H1 (cell line): Measurements from ENCODE around the gene IL17A. TPM values are rescaled to one million over a fixed set of nuclear protein-coding genes. Genes with fewer than 3 reads are reported as not detected.

ENCODE experiments used
- ASH2L ChIP-seq: fragments of 200-600, 300-600 bp; sonication (generic); IDR thresholded peaks from one replicate; pipeline ENCODE4 v1.7.1; 2017; ENCODE audit warnings: low read length
- SRF ChIP-seq: IDR thresholded peaks from 2 replicates; pipeline ENCODE4 v1.6.1; 2011; ENCODE audit warnings: mild to moderate bottlenecking, low read depth, low read length, moderate library complexity
- TCF12 ChIP-seq: IDR thresholded peaks from 2 replicates; pipeline ENCODE4 v1.6.1; 2011; ENCODE audit warnings: low read depth, mild to moderate bottlenecking, low read length
- polyA plus RNA-seq, 7 experiments: library from polyadenylated mRNA; depleted of rRNA in 3 of 7; stranded (reverse) in 5 of 7; unstranded in 2 of 7; fragments of >200 nt in 5 of 7; fragments of 200-250 nt in 2 of 7; gene quantifications; 1 replicate in 5 of 7; 2 replicates in 1 of 7; 4 replicates in 1 of 7; pipeline versions ENCODE4 v1.2.1 to v1.2.3, GENCODE V29; 2011 to 2013; ENCODE audit warnings: missing spikeins in 2 of 7, mixed read lengths in 2 of 7
- total RNA-seq: library from RNA; stranded (reverse); fragmentation: NEBNext Ultra II Directional; extraction: Animal tissue kit (Norgen Biotek cat#: 25700); gene quantifications from 2 replicates; pipeline ENCODE4 v1.2.1, GENCODE V29; 2021

IL17A gene
- total and polyA plus RNA-seq, 2 of the 8 experiments (the other 6 are each of a cell fraction or from before 2014, with no cell fraction given): not detected

- TF ChIP-seq ASH2L (no peak), TCF12 (no peak), SRF (no peak)
These were observed 41.7 kb upstream of the IL17A start (continued) for GRCh38 chr6:52144196-52145076.
